DOHH2 (cell line): ENCODE data around the gene KIF18B.

ENCODE experiments used
- H3F3A ChIP-seq: fragments of 200-600 bp; sonication (generic), shearing (Covaris generic); 2 replicates; pipeline ENCODE4 v1.6.0; 2016; ENCODE audit warnings: antibody characterized with exemption, mild to moderate bottlenecking; ENCODE audit not compliant: control insufficient read depth, insufficient read depth
- H3K27ac ChIP-seq: fragments of 200-600 bp; sonication (generic); 2 replicates; pipeline ENCODE4 v1.5.1; 2014; ENCODE audit warnings: low read depth, mild to moderate bottlenecking, low read length, moderate library complexity
- H3K27me3 ChIP-seq: fragments of 200-600 bp; sonication (generic); 2 replicates; pipeline ENCODE4 v1.6.1; 2014; ENCODE audit warnings: mild to moderate bottlenecking, low read length, mixed read lengths; ENCODE audit not compliant: control insufficient read depth
- H3K36me3 ChIP-seq: fragments of 200-600 bp; sonication (generic); 2 replicates; pipeline ENCODE4 v1.6.1; 2014; ENCODE audit warnings: mild to moderate bottlenecking, low read length, moderate library complexity, mixed read lengths; ENCODE audit not compliant: control insufficient read depth
- H3K4me1 ChIP-seq: fragments of 200-600 bp; sonication (generic); 2 replicates; pipeline ENCODE4 v1.6.1; 2014; ENCODE audit warnings: mild to moderate bottlenecking, low read length, mixed read lengths; ENCODE audit not compliant: control insufficient read depth
- H3K4me2 ChIP-seq: fragments of 200-600 bp; sonication (generic); 2 replicates; pipeline ENCODE4 v1.6.0; 2014; ENCODE audit warnings: mild to moderate bottlenecking, low read length, moderate library complexity
- H3K4me3 ChIP-seq: fragments of 200-600 bp; sonication (generic); 2 replicates; pipeline ENCODE4 v1.5.1; 2014; ENCODE audit warnings: mild to moderate bottlenecking, low read length, mixed read lengths
- H3K79me2 ChIP-seq: fragments of 200-600 bp; sonication (generic); 2 replicates; pipeline ENCODE4 v1.6.1; 2014; ENCODE audit warnings: mild to moderate bottlenecking, low read length, mixed read lengths; ENCODE audit not compliant: control insufficient read depth
- H3K9me2 ChIP-seq: fragments of 200-600 bp; sonication (generic); replicated peaks from 2 replicates; pipeline ENCODE4 v1.6.1; 2014; ENCODE audit warnings: mild to moderate bottlenecking, low read length, mixed read lengths; ENCODE audit not compliant: control insufficient read depth
- H3K9me3 ChIP-seq: fragments of 200-600 bp; sonication (generic); 2 replicates; pipeline ENCODE4 v1.6.1; 2014; ENCODE audit warnings: antibody characterized with exemption, low read length, mixed read lengths; ENCODE audit not compliant: control insufficient read depth, insufficient read depth
- H4K20me1 ChIP-seq: fragments of 200-600 bp; sonication (generic); 2 replicates; pipeline ENCODE4 v1.6.0; 2014; ENCODE audit warnings: low read depth, mild to moderate bottlenecking, antibody characterized with exemption, low read length, moderate library complexity; ENCODE audit not compliant: control insufficient read depth, insufficient read depth
- EZH2phosphoT487 ChIP-seq: fragments of 200-600 bp; sonication (generic); IDR thresholded peaks from 2 replicates; pipeline ENCODE4 v1.6.1; 2017; ENCODE audit warnings: borderline replicate concordance, mild to moderate bottlenecking, antibody characterized with exemption, low read length, moderate library complexity, mixed read lengths
- TF ChIP-seq, protein P1 (sequence below): fragments of 200-600 bp; sonication (generic); IDR thresholded peaks from one replicate; pipeline ENCODE4 v1.5.1; 2014; ENCODE audit warnings: antibody characterized with exemption, mild to moderate bottlenecking, low read depth, low read length; ENCODE audit not compliant: poor library complexity, severe bottlenecking

KIF18B gene

DNA sequence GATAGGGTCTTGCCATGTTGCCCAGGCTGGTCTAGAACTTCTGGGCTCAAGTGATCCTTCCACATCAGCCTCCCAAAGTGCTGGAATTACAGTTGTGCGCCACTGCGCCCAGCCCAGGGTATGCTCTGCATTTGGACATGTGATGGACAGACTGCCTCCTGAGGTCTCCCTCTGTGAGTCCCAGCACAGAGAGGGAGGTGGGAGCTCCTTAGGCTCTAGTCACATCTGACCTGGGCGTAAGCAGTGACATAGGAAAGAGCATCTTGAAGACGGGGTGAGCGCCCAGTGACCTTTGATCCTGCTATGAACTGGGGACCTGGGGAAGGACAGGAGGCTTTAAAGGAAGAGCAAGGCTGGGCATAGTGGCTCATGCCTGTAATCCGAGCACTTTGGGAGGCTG, 30.1 kb downstream of the KIF18B start:
- Histone ChIP-seq H3K27me3 (peaks cover 26% of the 10 kb centered on the region), H3K9me3 (no peaks in the 10 kb centered on the region), H3K79me2 (no peaks in the 10 kb centered on the region), H3K9me2 (no peaks in the 10 kb centered on the region), H3K4me3 (no peak overlapping the region), H3K36me3 (no peaks in the 10 kb centered on the region), H4K20me1 (no peaks in the 10 kb centered on the region), H3F3A (peaks cover 2% of the 10 kb centered on the region; the same call in 1 of the 2 replicates), H3K27ac (no peak overlapping the region), H3K4me1 (peaks cover 28% of the 10 kb centered on the region), H3K4me2 (no peak overlapping the region)
- no peak for TF ChIP-seq EZH2phosphoT487
- TF ChIP-seq, protein P1, sequence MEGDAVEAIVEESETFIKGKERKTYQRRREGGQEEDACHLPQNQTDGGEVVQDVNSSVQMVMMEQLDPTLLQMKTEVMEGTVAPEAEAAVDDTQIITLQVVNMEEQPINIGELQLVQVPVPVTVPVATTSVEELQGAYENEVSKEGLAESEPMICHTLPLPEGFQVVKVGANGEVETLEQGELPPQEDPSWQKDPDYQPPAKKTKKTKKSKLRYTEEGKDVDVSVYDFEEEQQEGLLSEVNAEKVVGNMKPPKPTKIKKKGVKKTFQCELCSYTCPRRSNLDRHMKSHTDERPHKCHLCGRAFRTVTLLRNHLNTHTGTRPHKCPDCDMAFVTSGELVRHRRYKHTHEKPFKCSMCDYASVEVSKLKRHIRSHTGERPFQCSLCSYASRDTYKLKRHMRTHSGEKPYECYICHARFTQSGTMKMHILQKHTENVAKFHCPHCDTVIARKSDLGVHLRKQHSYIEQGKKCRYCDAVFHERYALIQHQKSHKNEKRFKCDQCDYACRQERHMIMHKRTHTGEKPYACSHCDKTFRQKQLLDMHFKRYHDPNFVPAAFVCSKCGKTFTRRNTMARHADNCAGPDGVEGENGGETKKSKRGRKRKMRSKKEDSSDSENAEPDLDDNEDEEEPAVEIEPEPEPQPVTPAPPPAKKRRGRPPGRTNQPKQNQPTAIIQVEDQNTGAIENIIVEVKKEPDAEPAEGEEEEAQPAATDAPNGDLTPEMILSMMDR = no peak

DNA sequence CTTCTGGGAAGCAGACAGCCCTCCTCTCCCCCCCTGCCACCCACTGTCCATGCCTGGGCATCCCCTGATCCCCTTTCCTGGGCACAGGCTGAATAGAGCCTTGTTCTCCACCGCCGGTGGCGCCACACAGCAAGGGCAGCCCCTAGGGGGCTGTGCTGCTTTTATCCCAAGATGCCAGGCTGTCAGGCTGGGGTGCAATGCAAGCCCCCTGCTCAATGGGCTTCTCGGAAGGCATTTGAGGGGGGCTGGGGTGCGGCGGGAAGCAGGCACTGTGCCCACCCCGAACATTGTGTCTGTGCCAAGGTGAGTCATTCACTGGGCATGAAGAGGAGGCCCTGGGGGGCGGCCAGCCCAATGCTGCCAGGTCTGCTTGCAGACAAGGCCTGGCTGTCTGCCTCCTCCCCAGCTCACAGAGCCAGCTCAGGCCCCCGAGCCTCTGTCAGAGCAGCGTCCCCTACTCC, 30.8 kb downstream of the KIF18B start:
- Histone ChIP-seq H3K36me3 (no peaks in the 10 kb centered on the region), H3K9me2 (no peaks in the 10 kb centered on the region), H3K27me3 (peaks cover 33% of the 10 kb centered on the region), H3K4me2 (no peak overlapping the region), H3K4me3 (no peak overlapping the region), H3K79me2 (no peaks in the 10 kb centered on the region), H3K4me1 (peaks cover 28% of the 10 kb centered on the region), H3F3A (peaks cover 2% of the 10 kb centered on the region; the same call in 1 of the 2 replicates), H4K20me1 (no peaks in the 10 kb centered on the region), H3K27ac (no peak overlapping the region), H3K9me3 (no peaks in the 10 kb centered on the region)
- TF ChIP-seq EZH2phosphoT487 = no peak
- TF ChIP-seq, protein P1 = no peak

- Histone ChIP-seq H3K27ac (no peak overlapping the region), H3K9me2 (no peaks in the 10 kb centered on the region), H3K4me2 (no peak overlapping the region)
Observed at GRCh38 chr17:44915862-44916780, 31.5 kb downstream of the KIF18B start.

More at GRCh38 chr17:44915862-44916780, 31.5 kb downstream of the KIF18B start:
- Histone ChIP-seq H3K4me3 (no peak overlapping the region), H4K20me1 (no peaks in the 10 kb centered on the region), H3K36me3 (no peaks in the 10 kb centered on the region), H3K79me2 (no peaks in the 10 kb centered on the region), H3K4me1 (peaks cover 33% of the 10 kb centered on the region), H3K27me3 (peaks cover 40% of the 10 kb centered on the region), H3K9me3 (no peaks in the 10 kb centered on the region), H3F3A (peaks cover 2% of the 10 kb centered on the region; the same call in 1 of the 2 replicates)
- TF ChIP-seq, protein P1 = no peak
- TF ChIP-seq EZH2phosphoT487 = no peak
